Transverse colon (tissue), 4 donors: ENCODE measurements around the gene PTTG2. TPM values are rescaled to one million over a fixed set of nuclear protein-coding genes. Genes with fewer than 3 reads are reported as not detected.

Source experiments
- DNase-seq: peaks from one replicate; pipeline ENCODE4 v3.0.0-alpha.2; 2019
- H3K27ac ChIP-seq, 4 donors: fragments of 200-600 bp; sonication (generic); 2 replicates each; pipeline ENCODE4 v1.5.1; 2016 to 2018; ENCODE audit warnings: inconsistent platforms in 4 of 4
- H3K27me3 ChIP-seq: fragments of 200-600 bp; sonication (generic); 2 replicates; pipeline ENCODE4 v1.5.1; 2017; ENCODE audit warnings: inconsistent platforms
- H3K36me3 ChIP-seq, 4 donors: fragments of 200-600 bp; sonication (generic); 2 replicates each; pipeline ENCODE4 v1.5.1; 2017 to 2019; ENCODE audit warnings: inconsistent platforms in 4 of 4
- H3K4me1 ChIP-seq, 4 donors: fragments of 200-600 bp; sonication (generic); 2 replicates each; pipeline ENCODE4 v1.5.1; 2017 to 2020; ENCODE audit warnings: inconsistent platforms in 4 of 4
- H3K4me3 ChIP-seq, 4 donors: fragments of 200-600 bp; sonication (generic); 1 replicate in 1 of 4; 2 replicates in 3 of 4; pipeline versions ENCODE4 v1.5.1 to v1.6.1; 2017 to 2019; ENCODE audit warnings: inconsistent platforms in 4 of 4
- H3K9me3 ChIP-seq, 2 donors: fragments of 200-600 bp; sonication (generic); 2 replicates each; pipeline ENCODE4 v1.5.1; 2017 to 2019; ENCODE audit warnings: inconsistent platforms in 2 of 2
- EP300 ChIP-seq: sonication (generic); formaldehyde crosslinking; IDR thresholded peaks from one replicate; pipeline ENCODE4 v1.6.1; 2017; ENCODE audit warnings: antibody characterized with exemption, low read depth
- POLR2A ChIP-seq: fragments of 450-650 bp; IDR thresholded peaks from one replicate; pipeline ENCODE4 v1.6.1; 2016; ENCODE audit warnings: antibody characterized with exemption, mild to moderate bottlenecking, moderate library complexity
- POLR2AphosphoS5 ChIP-seq, 3 donors: sonication (generic); formaldehyde crosslinking; IDR thresholded peaks; one replicate each; pipeline ENCODE4 v1.6.1; 2016; ENCODE audit warnings: antibody characterized with exemption in 3 of 3
- WGBS, 2 donors: methylation state at CpG; one replicate each; pipeline ENCODE4 v1.1.5; 2018; ENCODE audit warnings: low coverage in 1 of 2; 5-methylcytosine and 5-hydroxymethylcytosine counted together
- in situ Hi-C, 4 donors: fragments of 200-750 bp; cut with MboI; loops; one replicate each; pipeline versions ENCODE4 v1.15.0 to v1.15.1; 2017; ENCODE audit warnings: low sequenced_read_pairs in 3 of 4, low pct_ligation_motif_present in 1 of 4, low pct_unique_long_range_greater_than_20kb in 1 of 4
- intact Hi-C: fragments of 100-400 bp; cut with DNase I; formaldehyde crosslinking; loops from one replicate; pipeline ENCODE4 v1.15.1; 2023; ENCODE audit warnings: low total_unique reads
- total RNA-seq, 4 donors: library from RNA; depleted of rRNA; stranded (reverse); fragments of >200 nt; gene quantifications; one replicate each; pipeline ENCODE4 v1.1.0, GENCODE V29; 2016
- TF ChIP-seq, protein P1 (sequence below), 5 experiments: fragments of 200-600 bp in 3 of 5; fragments of 450-650 bp in 2 of 5; sonication (generic) in 3 of 5; IDR thresholded peaks; 1 replicate in 2 of 5; 2 replicates in 3 of 5; pipeline ENCODE4 v1.5.1; 2016 to 2017; ENCODE audit warnings: antibody characterized with exemption in 5 of 5, inconsistent platforms in 3 of 5, mild to moderate bottlenecking in 2 of 5, moderate library complexity in 1 of 5

PTTG2 gene
- total RNA-seq, 4 donors from 2014 or later = 2.6 to 3.8 TPM; not detected in 2

DNA sequence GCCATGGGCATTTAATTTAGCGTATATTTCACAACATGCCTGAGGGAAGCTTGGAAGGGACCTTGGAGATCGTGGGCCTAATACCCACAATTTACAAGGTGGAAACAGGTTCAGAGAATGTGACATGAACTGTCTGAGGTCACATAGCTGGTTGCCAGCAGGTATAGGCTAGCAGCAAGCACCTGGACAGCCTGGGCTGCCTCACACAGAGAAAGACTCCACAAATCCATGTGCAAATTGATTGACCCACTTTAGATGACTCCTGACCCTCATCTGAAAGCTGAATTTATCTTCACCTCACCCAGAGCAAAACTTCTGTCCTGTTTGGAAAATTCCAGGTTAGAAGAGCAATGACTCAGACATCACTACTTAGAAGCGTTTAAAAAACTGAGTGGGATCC lies 5.8 kb downstream of the PTTG2 start:
- intact Hi-C loops (no loop called here), in situ Hi-C loops (no loop called here)
- Histone ChIP-seq H3K27me3 (no peaks in the 10 kb centered on the region), H3K4me3 (no peak overlapping the region), H3K27ac (no peak overlapping the region), H3K9me3 (no peaks in the 10 kb centered on the region), H3K36me3 (no peaks in the 10 kb centered on the region), H3K4me1 (peaks cover 8 to 32% (median 11%) of the 10 kb centered on the region in 4 donors)
- TF ChIP-seq, protein P1, sequence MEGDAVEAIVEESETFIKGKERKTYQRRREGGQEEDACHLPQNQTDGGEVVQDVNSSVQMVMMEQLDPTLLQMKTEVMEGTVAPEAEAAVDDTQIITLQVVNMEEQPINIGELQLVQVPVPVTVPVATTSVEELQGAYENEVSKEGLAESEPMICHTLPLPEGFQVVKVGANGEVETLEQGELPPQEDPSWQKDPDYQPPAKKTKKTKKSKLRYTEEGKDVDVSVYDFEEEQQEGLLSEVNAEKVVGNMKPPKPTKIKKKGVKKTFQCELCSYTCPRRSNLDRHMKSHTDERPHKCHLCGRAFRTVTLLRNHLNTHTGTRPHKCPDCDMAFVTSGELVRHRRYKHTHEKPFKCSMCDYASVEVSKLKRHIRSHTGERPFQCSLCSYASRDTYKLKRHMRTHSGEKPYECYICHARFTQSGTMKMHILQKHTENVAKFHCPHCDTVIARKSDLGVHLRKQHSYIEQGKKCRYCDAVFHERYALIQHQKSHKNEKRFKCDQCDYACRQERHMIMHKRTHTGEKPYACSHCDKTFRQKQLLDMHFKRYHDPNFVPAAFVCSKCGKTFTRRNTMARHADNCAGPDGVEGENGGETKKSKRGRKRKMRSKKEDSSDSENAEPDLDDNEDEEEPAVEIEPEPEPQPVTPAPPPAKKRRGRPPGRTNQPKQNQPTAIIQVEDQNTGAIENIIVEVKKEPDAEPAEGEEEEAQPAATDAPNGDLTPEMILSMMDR (IDR thresholded peaks at IDR 0.05) = no peak
- TF ChIP-seq POLR2AphosphoS5 (IDR thresholded peaks at IDR 0.05) = no peak
- TF ChIP-seq EP300 = no peak
- TF ChIP-seq POLR2A = no peak
- 50 to 89% methylated on average over 1 to 3 of the region's 3 CpGs for WGBS, 2 donors
- DNase-seq = no peak

DNA sequence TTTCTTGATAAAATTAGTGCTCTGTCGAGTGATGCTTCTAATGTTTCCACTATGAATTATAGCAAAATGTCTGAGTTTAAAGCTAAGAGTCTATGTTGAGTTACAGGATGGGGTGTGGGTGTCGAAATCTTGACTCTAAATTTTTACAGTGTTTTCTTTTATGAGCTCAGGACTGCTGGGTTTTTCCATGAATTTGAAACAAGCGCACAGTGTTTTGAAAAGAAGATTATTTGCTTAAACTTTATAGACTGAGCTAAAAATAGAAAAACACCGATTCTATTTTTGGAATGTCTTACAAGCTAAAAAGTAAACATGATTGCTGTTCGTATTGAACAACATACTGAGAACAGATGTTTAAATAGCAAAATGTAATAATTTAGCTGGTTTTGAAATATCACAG lies 7.5 kb downstream of the PTTG2 start:
- H3K9me3 ChIP-seq = no peaks in the 10 kb centered on the region
- H3K27me3 ChIP-seq = no peaks in the 10 kb centered on the region
- H3K4me1 ChIP-seq = peaks cover 8 to 32% (median 10%) of the 10 kb centered on the region in 4 donors
- intact Hi-C loops = no loop called here
- WGBS, 2 donors = 20 to 21% methylated on average over 5 of the region's 5 CpGs
- TF ChIP-seq, protein P1 (IDR thresholded peaks at IDR 0.05) = no peak
- TF ChIP-seq POLR2AphosphoS5 (IDR thresholded peaks at IDR 0.05) (peak in 1 of 3 donors; percentile 6), EP300 (no peak)
- peak overlapping the region; percentile 29 to 58 (median 38) for H3K27ac ChIP-seq
- H3K4me3 ChIP-seq = no peak overlapping the region
- no peaks in the 10 kb centered on the region for H3K36me3 ChIP-seq
- no peak for DNase-seq
- in situ Hi-C loops = no loop called here

DNA sequence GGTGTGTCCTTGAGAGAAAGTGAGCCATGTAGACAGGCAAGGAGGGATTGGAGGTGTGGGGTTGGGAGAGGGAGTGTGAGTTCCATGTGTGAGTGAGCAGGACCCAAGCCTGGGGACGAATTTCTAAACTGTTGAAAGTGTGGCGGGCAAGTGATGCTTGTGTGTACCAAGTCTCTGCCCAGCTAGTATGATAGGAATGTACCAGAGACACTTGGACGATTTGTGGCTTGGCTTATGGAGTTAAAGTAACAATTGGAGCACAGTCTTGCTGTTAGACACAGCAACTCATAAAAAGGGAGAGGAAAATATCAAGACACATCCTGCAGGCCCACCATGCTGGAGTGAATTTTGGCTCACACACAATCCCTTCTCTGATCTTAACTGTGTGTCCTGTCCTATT lies 8.5 kb downstream of the PTTG2 start:
- in situ Hi-C loops = no loop called here
- no peaks in the 10 kb centered on the region for H3K36me3 ChIP-seq
- no peak for DNase-seq
- intact Hi-C loops = no loop called here
- 60 to 79% methylated on average over 2 to 3 of the region's 3 CpGs for WGBS, 2 donors
- TF ChIP-seq EP300 (no peak), POLR2A (no peak), POLR2AphosphoS5 (IDR thresholded peaks at IDR 0.05) (no peak)
- TF ChIP-seq, protein P1 (IDR thresholded peaks at IDR 0.05) = no peak
- peaks cover 8 to 32% (median 10%) of the 10 kb centered on the region in 4 donors for H3K4me1 ChIP-seq
- peak overlapping the region; percentile 29 to 58 (median 38) for H3K27ac ChIP-seq
- no peak overlapping the region for H3K4me3 ChIP-seq
- no peaks in the 10 kb centered on the region for H3K27me3 ChIP-seq
- H3K9me3 ChIP-seq = no peaks in the 10 kb centered on the region

DNA sequence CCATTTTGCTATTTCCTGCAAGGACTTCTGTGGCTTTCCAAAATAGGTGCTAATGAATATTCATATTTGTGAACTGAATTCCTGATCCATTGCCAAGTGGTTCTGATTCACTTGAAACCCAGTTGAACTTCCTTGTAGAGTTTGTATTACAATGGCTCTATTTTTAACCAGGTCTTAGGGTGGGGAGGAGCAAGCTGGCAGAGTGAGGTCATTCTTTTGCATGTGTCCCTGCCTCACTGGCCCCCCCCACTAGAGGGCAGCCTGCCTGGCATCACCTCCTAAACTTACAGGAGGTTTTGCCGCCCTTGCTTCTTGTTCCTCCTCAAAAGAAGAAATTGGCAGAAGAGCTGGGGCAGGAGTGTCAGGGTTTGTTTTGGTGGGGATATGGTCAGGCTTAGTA lies 10.5 kb downstream of the PTTG2 start:
- Histone ChIP-seq H3K36me3 (no peaks in the 10 kb centered on the region), H3K27ac (peak overlapping the region; percentile 54 to 76 (median 63)), H3K4me3 (no peak overlapping the region), H3K9me3 (no peaks in the 10 kb centered on the region), H3K27me3 (no peaks in the 10 kb centered on the region), H3K4me1 (peaks cover 4 to 32% (median 10%) of the 10 kb centered on the region in 4 donors)
- in situ Hi-C loops (no loop called here), intact Hi-C loops (loop anchor here (10.0 kb wide), 1 partner anchor 54 kb away; no protein-coding TSS in a partner anchor)
- TF ChIP-seq EP300 = no peak
- TF ChIP-seq, protein P1 (IDR thresholded peaks at IDR 0.05) = peak; percentile 39 to 75 (median 63)
- TF ChIP-seq POLR2A = no peak
- peak in 2 of 3 donors; percentile 11 to 15 for TF ChIP-seq POLR2AphosphoS5 (IDR thresholded peaks at IDR 0.05)
- peak; percentile 86 for DNase-seq
- 50% methylated on average over 1 of the region's 1 CpG; no CpG with 5 or more reads in 1 of the 2 donors for WGBS, 2 donors
